OCI-LY3 (cell line): ENCODE measurements around the gene ANKRD26.
"Not testable (repeated sequence)": the region's sequence is repeated elsewhere in the genome, so short reads cannot be mapped to it uniquely, and the experiment has no call there.

Experiments used
- H2AFZ ChIP-seq: fragments of 200-600, 300-600 bp; shearing (Covaris generic); 2 replicates; pipeline ENCODE4 v1.6.0; 2014; ENCODE audit warnings: antibody characterized with exemption, low read depth, low read length
- H3K27ac ChIP-seq: fragments of 200-600, 300-600 bp; sonication (generic); 2 replicates; pipeline ENCODE4 v1.5.1; 2014; ENCODE audit warnings: mild to moderate bottlenecking, low read length, moderate library complexity, mixed read lengths
- H3K27me3 ChIP-seq: fragments of 200-600, 300-600 bp; sonication (generic); 2 replicates; pipeline ENCODE4 v1.6.1; 2014; ENCODE audit warnings: low read depth, low read length, mixed read lengths
- H3K36me3 ChIP-seq: fragments of 200-600, 300-600 bp; sonication (generic); replicated peaks from 2 replicates; pipeline ENCODE3; 2014; ENCODE audit warnings: low read depth, low read length, mixed read lengths
- H3K4me1 ChIP-seq: fragments of 300-600, 200-600 bp; sonication (generic); 2 replicates; pipeline ENCODE4 v1.6.1; 2014; ENCODE audit warnings: low read length, mixed read lengths
- H3K4me2 ChIP-seq: fragments of 200-600, 300-600 bp; sonication (generic); 2 replicates; pipeline ENCODE4 v1.6.1; 2014; ENCODE audit warnings: low read length, mixed read lengths
- H3K4me3 ChIP-seq: fragments of 300-600, 200-600 bp; sonication (generic); 2 replicates; pipeline ENCODE4 v1.5.1; 2014; ENCODE audit warnings: antibody characterized with exemption, mild to moderate bottlenecking, low read length, moderate library complexity
- H3K79me2 ChIP-seq: fragments of 300-600, 200-600 bp; shearing (Covaris generic); 2 replicates; pipeline ENCODE4 v1.6.1; 2014; ENCODE audit warnings: mild to moderate bottlenecking, low read length, mixed read lengths
- H3K9ac ChIP-seq: fragments of 300-600, 200-600 bp; shearing (Covaris generic); 2 replicates; pipeline ENCODE4 v1.6.0; 2014; ENCODE audit warnings: mild to moderate bottlenecking, low read length, moderate library complexity
- H3K9me3 ChIP-seq: fragments of 200-600, 300-600 bp; shearing (Covaris generic); 2 replicates; pipeline ENCODE4 v1.6.1; 2014; ENCODE audit warnings: low read length, mixed read lengths; ENCODE audit not compliant: insufficient read depth
- H4K20me1 ChIP-seq: fragments of 200-600, 300-600 bp; sonication (generic); 2 replicates; pipeline ENCODE4 v1.6.1; 2016; ENCODE audit warnings: low read length, mixed read lengths; ENCODE audit not compliant: insufficient read depth
- CTCF ChIP-seq: fragments of 200-600, 300-600 bp; sonication (generic); IDR thresholded peaks from 2 replicates; pipeline ENCODE4 v1.5.1; 2014; ENCODE audit warnings: antibody characterized with exemption, low read length, low read depth
- EZH2phosphoT487 ChIP-seq: fragments of 200-600 bp; shearing (Covaris generic); IDR thresholded peaks from 2 replicates; pipeline ENCODE4 v1.6.1; 2018; ENCODE audit warnings: antibody characterized with exemption, mixed run types, low read depth

The ANKRD26 gene

DNA sequence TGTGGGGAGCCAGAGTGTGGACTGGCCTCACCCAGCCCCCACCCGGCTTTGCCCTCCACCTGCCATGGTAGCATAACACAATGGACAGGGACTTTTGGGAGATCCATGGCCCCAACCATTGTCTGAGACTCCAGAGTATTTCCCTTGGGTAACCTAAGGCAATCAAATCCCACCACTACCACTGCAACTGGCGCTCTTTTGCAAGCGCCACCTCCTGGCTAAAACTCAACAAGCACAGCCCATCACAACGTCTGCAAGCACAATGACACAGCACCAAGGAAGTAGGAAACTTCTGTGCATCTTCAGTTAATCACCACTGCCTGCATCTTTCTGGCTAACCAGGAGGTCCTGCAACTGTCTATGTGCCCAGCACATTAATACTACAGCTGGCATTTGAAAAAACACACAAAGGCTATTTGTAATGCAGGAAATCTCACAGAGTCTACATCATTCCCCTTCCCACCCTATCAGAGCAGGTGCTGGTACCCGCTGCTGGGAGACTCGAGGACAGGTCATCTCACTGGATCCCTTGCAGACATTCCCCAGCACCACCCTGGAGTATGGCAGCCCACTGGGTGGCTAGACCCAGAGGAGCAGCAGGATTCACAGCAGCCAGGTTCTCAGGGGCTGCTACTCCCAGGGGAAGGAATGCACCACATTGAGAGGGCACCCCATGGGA is 27.7 kb downstream of the ANKRD26 start:
- no peak overlapping the region for H3K27ac ChIP-seq
- H2AFZ ChIP-seq: no peak overlapping the region
- H3K36me3 ChIP-seq: peaks cover 27% of the 10 kb centered on the region
- H3K4me2 ChIP-seq: no peak overlapping the region
- H4K20me1 ChIP-seq: no peaks in the 10 kb centered on the region
- H3K79me2 ChIP-seq: no peaks in the 10 kb centered on the region
- H3K4me1 ChIP-seq: peaks cover 5% of the 10 kb centered on the region
- no peak overlapping the region for H3K4me3 ChIP-seq
- TF ChIP-seq CTCF (peak; percentile 16), EZH2phosphoT487 (no peak)
- no peaks in the 10 kb centered on the region for H3K9me3 ChIP-seq
- no peaks in the 10 kb centered on the region for H3K27me3 ChIP-seq
- H3K9ac ChIP-seq: no peak overlapping the region

GRCh38 chr10:27068217-27068891 is 31.9 kb downstream of the ANKRD26 start:
- H3K9ac ChIP-seq: no peak overlapping the region
- no peak overlapping the region; the same call in 1 of the 2 replicates for H3K27ac ChIP-seq
- H3K27me3 ChIP-seq: no peaks in the 10 kb centered on the region
- H3K4me3 ChIP-seq: no peak overlapping the region
- no peaks in the 10 kb centered on the region for H3K79me2 ChIP-seq
- no peak overlapping the region for H3K4me2 ChIP-seq
- H3K36me3 ChIP-seq: peaks cover 31% of the 10 kb centered on the region
- H4K20me1 ChIP-seq: no peaks in the 10 kb centered on the region
- H3K9me3 ChIP-seq: no peaks in the 10 kb centered on the region
- TF ChIP-seq EZH2phosphoT487: no peak
- no peak for TF ChIP-seq CTCF
- H2AFZ ChIP-seq: no peak overlapping the region
- peaks cover 12% of the 10 kb centered on the region for H3K4me1 ChIP-seq

- Histone ChIP-seq H2AFZ (no peak overlapping the region), H3K9me3 (no peaks in the 10 kb centered on the region), H3K4me1 (peaks cover 12% of the 10 kb centered on the region), H3K4me3 (no peak overlapping the region), H3K4me2 (no peak overlapping the region), H3K79me2 (no peaks in the 10 kb centered on the region), H4K20me1 (no peaks in the 10 kb centered on the region), H3K9ac (no peak overlapping the region), H3K27me3 (no peaks in the 10 kb centered on the region), H3K36me3 (peaks cover 20% of the 10 kb centered on the region), H3K27ac (no peak overlapping the region)
- no peak for TF ChIP-seq CTCF
- TF ChIP-seq EZH2phosphoT487: no peak
These were observed 35.2 kb downstream of the ANKRD26 start for GRCh38 chr10:27065084-27065483.

DNA sequence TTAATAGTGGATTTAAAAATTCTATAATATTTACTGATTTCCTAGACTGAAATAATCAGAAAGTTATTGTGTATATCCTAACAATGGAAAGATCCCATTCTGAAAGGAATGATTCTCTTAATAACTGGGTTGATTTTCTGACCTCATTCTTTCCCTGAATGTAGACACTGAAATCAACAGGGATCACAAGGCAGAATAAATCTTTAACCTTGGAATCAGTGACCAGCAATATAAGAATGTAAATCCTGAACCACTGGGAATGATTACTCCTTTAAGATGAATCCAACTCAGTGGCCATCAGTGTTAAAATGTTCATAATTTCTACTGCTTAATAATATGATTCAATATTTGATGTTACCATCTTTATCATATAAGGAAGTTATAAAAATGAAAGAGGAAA is 47.6 kb downstream of the ANKRD26 start:
- no peaks in the 10 kb centered on the region for H3K27me3 ChIP-seq
- H3K9ac ChIP-seq: no peak overlapping the region
- H4K20me1 ChIP-seq: no peaks in the 10 kb centered on the region
- H2AFZ ChIP-seq: no peak overlapping the region
- H3K79me2 ChIP-seq: no peaks in the 10 kb centered on the region
- no peak overlapping the region for H3K27ac ChIP-seq
- TF ChIP-seq CTCF (no peak), EZH2phosphoT487 (no peak)
- no peak overlapping the region for H3K4me2 ChIP-seq
- H3K4me1 ChIP-seq: peaks cover 7% of the 10 kb centered on the region
- H3K36me3 ChIP-seq: no peaks in the 10 kb centered on the region
- H3K4me3 ChIP-seq: no peak overlapping the region
- no peaks in the 10 kb centered on the region for H3K9me3 ChIP-seq

- not testable (repeated sequence) for H3K9me3 ChIP-seq, H3K36me3 ChIP-seq, H3K27me3 ChIP-seq, H3K4me2 ChIP-seq, H3K79me2 ChIP-seq, H3K27ac ChIP-seq, H4K20me1 ChIP-seq, H3K4me1 ChIP-seq, H3K9ac ChIP-seq, H3K4me3 ChIP-seq, H2AFZ ChIP-seq
These were observed 55.0 kb downstream of the ANKRD26 start for GRCh38 chr10:27045247-27045646.
